A549 (cell line): ENCODE measurements around the gene OR52D1. TPM values are rescaled to one million over a fixed set of nuclear protein-coding genes. Genes with fewer than 3 reads are reported as not detected.
A peak's percentile ranks its signal among the peaks of the same experiment; 100 is the strongest.

Source experiments
- ATAC-seq, 2 experiments: fragments of 200-7000 bp in 1 of 2; fragments of >200 bp in 1 of 2; cut with Nextera tagmentation in 1 of 2; cut with Tn5 transposase in 1 of 2; 3 replicates each; pipeline versions ENCODE4 v1.8.0 to v1.9.1; 2018 to 2020; ENCODE audit warnings: mild to moderate bottlenecking in 1 of 2, moderate library complexity in 1 of 2
- CTCF ChIA-PET: fragments of 300-600 bp; sonication (Branson Sonifier 250); formaldehyde crosslinking; extraction: SDS; loops from one replicate; lab custom pipeline; 2021; ENCODE audit warnings: antibody characterized with exemption, inconsistent platforms; lab: Yijun Ruan, JAX
- POLR2A ChIA-PET: fragments of 350-600 bp; formaldehyde crosslinking; extraction: SDS; loops from one replicate; lab custom pipeline; 2021; ENCODE audit warnings: antibody characterized with exemption, inconsistent platforms; lab: Yijun Ruan, JAX
- DNase-seq, 2 experiments: peaks; one replicate each; pipeline versions ENCODE4 v3.0.0 to v3.0.0-alpha.2; 2011 to 2016; ENCODE audit warnings: low read depth in 1 of 2, low spot score in 1 of 2
- FAIRE-seq: peaks from 2 replicates; lab custom pipeline; 2011; peaks lifted over from hg19 to GRCh38; lab: Jason Lieb, UNC
- H3K27ac ChIP-seq, 2 experiments: fragments of >200 bp; sonication (Bioruptor Twin); formaldehyde crosslinking; 3 replicates each; pipeline ENCODE4 v1.5.1; 2016 to 2017
- H3K4me1 ChIP-seq: fragments of >200 bp; sonication (Bioruptor Twin); formaldehyde crosslinking; 3 replicates; pipeline ENCODE4 v1.6.1; 2016
- H3K4me2 ChIP-seq: fragments of >200 bp; sonication (Bioruptor Twin); formaldehyde crosslinking; 3 replicates; pipeline ENCODE4 v1.6.1; 2016
- H3K4me3 ChIP-seq: fragments of >200 bp; sonication (Bioruptor Twin); formaldehyde crosslinking; 3 replicates; pipeline ENCODE4 v1.5.1; 2016
- H3K9me3 ChIP-seq: fragments of >200 bp; sonication (Bioruptor Twin); formaldehyde crosslinking; 3 replicates; pipeline ENCODE4 v1.6.1; 2016
- CEBPB ChIP-seq, 2 experiments: fragments of >200 bp in 1 of 2; sonication (Bioruptor Twin) in 1 of 2; formaldehyde crosslinking in 1 of 2; IDR thresholded peaks; 2 replicates each; pipeline ENCODE4 v1.6.1; 2012 to 2016
- CHD2 ChIP-seq: fragments of 150-350 bp; IDR thresholded peaks from 2 replicates; pipeline ENCODE4 v1.6.1; 2014; ENCODE audit warnings: low read length; ENCODE audit not compliant: partially characterized antibody
- CHD4 ChIP-seq: fragments of 200-600 bp; sonication (generic); IDR thresholded peaks from 2 replicates; pipeline ENCODE4 v1.6.1; 2016; ENCODE audit warnings: antibody characterized with exemption, mild to moderate bottlenecking, borderline replicate concordance
- FOXS1 ChIP-seq: fragments of 250-450 bp; sonication (Bioruptor Pico); IDR thresholded peaks from 2 replicates; pipeline ENCODE4 v1.5.0; 2020; ENCODE audit warnings: mild to moderate bottlenecking, moderate library complexity
- HDAC2 ChIP-seq: fragments of 200-600 bp; sonication (generic); IDR thresholded peaks from 2 replicates; pipeline ENCODE4 v1.6.1; 2016
- HEYL ChIP-seq: fragments of 250-450 bp; sonication (Bioruptor Pico); IDR thresholded peaks from 2 replicates; pipeline ENCODE4 v1.8.0; 2021; ENCODE audit warnings: mild to moderate bottlenecking, moderate library complexity
- KDM5A ChIP-seq: fragments of 200-600 bp; sonication (generic); IDR thresholded peaks from 2 replicates; pipeline ENCODE4 v1.6.1; 2016; ENCODE audit warnings: antibody characterized with exemption, mild to moderate bottlenecking
- MAZ ChIP-seq: fragments of 150-350 bp; IDR thresholded peaks from 2 replicates; pipeline ENCODE4 v1.6.1; 2014; ENCODE audit warnings: antibody characterized with exemption, low read depth, low read length, borderline replicate concordance
- PHF8 ChIP-seq: fragments of 200-600 bp; sonication (generic); IDR thresholded peaks from 2 replicates; pipeline ENCODE4 v1.6.1; 2016; ENCODE audit warnings: low read depth, mild to moderate bottlenecking, antibody characterized with exemption, moderate library complexity, borderline replicate concordance
- POLR2A ChIP-seq: IDR thresholded peaks from 2 replicates; pipeline ENCODE4 v1.6.1; 2012; ENCODE audit warnings: mild to moderate bottlenecking, low read length
- RNF2 ChIP-seq: fragments of 200-600 bp; sonication (generic); IDR thresholded peaks from 2 replicates; pipeline ENCODE4 v1.6.1; 2016; ENCODE audit warnings: low read depth, mild to moderate bottlenecking, antibody characterized with exemption, moderate library complexity, borderline replicate concordance
- TFCP2L1 ChIP-seq: fragments of 250-450 bp; sonication (Bioruptor Pico); IDR thresholded peaks from 2 replicates; pipeline ENCODE4 v1.5.0; 2021; ENCODE audit warnings: mild to moderate bottlenecking
- ZC3H11A ChIP-seq: fragments of 450-650 bp; IDR thresholded peaks from 2 replicates; pipeline ENCODE4 v1.6.1; 2014; ENCODE audit warnings: antibody characterized with exemption, mild to moderate bottlenecking
- WGBS: methylation state at CpG from one replicate; pipeline ENCODE4 v1.1.6; 2017; ENCODE audit errors: missing lambda C conversion rate; 5-methylcytosine and 5-hydroxymethylcytosine counted together
- polyA plus RNA-seq, 4 experiments: library from polyadenylated mRNA; depleted of rRNA in 3 of 4; stranded (reverse); fragments of >200 nt; fragmentation: RNase III in 1 of 4; extraction: RNeasy Plus Mini Kit Qiagen cat#74134 plus additional on column Dnase treatment in 1 of 4; gene quantifications; 2 replicates in 3 of 4; 3 replicates in 1 of 4; pipeline ENCODE4 v1.2.3, GENCODE V29; 2011 to 2017
- TF ChIP-seq, protein P1 (sequence below): fragments of 200-600 bp; sonication (generic); IDR thresholded peaks from 2 replicates; pipeline ENCODE4 v1.6.1; 2016; ENCODE audit warnings: antibody characterized with exemption, mild to moderate bottlenecking, moderate library complexity
- TF ChIP-seq, protein P2 (sequence below): fragments of >200 bp; sonication (Bioruptor Twin); formaldehyde crosslinking; IDR thresholded peaks from 3 replicates; pipeline ENCODE4 v1.5.1; 2016
- TF ChIP-seq, protein P3 (sequence below): IDR thresholded peaks from 2 replicates; pipeline ENCODE4 v1.6.1; 2012

Gene OR52D1
- polyA plus RNA-seq, 2 of the 4 experiments (the other 2 are of a cell fraction): not detected

DNA sequence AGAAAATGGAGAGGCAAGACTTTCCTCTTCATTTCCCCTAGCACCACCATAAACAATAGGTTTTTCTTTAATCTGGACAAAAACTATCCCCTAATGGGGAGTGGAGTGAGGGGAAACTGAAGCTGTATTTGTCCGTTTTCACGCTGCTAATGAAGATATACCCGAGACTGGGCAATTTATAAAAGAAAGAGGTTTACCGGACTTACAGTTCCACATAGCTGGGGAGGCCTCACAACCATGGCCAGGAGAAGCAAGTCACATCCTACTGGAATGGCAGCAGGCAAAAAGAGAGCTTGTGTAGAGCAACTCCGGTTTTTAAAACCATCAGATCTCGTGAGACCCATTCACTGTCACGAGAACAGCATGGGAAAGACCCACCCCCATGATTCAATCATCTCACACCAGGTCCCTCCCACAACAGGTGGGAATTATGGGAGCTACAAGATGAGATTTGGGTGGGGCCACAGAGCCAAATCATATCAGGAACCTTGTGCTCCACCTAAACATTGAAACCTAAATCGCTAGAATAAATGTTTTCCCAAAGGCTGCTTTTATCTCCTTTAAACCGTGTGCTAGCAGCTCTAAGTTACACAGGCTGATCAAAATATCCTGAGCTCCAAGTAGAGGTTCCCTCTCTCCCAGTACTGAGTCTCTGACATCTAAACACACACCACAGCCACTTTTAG, 17.0 kb downstream of the OR52D1 start:
- ATAC-seq (no peak), DNase-seq (no peak), FAIRE-seq (no peak)
- H3K4me2 ChIP-seq: no peak overlapping the region
- WGBS: 46% methylated on average over 9 of the region's 9 CpGs
- no peak overlapping the region for H3K27ac ChIP-seq
- ChIA-PET POLR2A (interaction anchor here (0.6 kb wide), 1 partner anchor 660 kb away, joined by 3 read pairs; no protein-coding TSS in a partner anchor), CTCF (interaction anchor here (0.9 to 1.6 kb wide), 3 partner anchors 26 to 302 kb away, joined by 3 to 4 read pairs (median 3); no protein-coding TSS in a partner anchor)
- no peak overlapping the region for H3K4me3 ChIP-seq
- H3K9me3 ChIP-seq: no peaks in the 10 kb centered on the region
- TF ChIP-seq, protein P1, sequence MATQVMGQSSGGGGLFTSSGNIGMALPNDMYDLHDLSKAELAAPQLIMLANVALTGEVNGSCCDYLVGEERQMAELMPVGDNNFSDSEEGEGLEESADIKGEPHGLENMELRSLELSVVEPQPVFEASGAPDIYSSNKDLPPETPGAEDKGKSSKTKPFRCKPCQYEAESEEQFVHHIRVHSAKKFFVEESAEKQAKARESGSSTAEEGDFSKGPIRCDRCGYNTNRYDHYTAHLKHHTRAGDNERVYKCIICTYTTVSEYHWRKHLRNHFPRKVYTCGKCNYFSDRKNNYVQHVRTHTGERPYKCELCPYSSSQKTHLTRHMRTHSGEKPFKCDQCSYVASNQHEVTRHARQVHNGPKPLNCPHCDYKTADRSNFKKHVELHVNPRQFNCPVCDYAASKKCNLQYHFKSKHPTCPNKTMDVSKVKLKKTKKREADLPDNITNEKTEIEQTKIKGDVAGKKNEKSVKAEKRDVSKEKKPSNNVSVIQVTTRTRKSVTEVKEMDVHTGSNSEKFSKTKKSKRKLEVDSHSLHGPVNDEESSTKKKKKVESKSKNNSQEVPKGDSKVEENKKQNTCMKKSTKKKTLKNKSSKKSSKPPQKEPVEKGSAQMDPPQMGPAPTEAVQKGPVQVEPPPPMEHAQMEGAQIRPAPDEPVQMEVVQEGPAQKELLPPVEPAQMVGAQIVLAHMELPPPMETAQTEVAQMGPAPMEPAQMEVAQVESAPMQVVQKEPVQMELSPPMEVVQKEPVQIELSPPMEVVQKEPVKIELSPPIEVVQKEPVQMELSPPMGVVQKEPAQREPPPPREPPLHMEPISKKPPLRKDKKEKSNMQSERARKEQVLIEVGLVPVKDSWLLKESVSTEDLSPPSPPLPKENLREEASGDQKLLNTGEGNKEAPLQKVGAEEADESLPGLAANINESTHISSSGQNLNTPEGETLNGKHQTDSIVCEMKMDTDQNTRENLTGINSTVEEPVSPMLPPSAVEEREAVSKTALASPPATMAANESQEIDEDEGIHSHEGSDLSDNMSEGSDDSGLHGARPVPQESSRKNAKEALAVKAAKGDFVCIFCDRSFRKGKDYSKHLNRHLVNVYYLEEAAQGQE: peak; percentile 39; the same call in 1 of the 2 replicates
- no peak for TF ChIP-seq MAZ
- no peaks in the 10 kb centered on the region for H3K4me1 ChIP-seq

DNA sequence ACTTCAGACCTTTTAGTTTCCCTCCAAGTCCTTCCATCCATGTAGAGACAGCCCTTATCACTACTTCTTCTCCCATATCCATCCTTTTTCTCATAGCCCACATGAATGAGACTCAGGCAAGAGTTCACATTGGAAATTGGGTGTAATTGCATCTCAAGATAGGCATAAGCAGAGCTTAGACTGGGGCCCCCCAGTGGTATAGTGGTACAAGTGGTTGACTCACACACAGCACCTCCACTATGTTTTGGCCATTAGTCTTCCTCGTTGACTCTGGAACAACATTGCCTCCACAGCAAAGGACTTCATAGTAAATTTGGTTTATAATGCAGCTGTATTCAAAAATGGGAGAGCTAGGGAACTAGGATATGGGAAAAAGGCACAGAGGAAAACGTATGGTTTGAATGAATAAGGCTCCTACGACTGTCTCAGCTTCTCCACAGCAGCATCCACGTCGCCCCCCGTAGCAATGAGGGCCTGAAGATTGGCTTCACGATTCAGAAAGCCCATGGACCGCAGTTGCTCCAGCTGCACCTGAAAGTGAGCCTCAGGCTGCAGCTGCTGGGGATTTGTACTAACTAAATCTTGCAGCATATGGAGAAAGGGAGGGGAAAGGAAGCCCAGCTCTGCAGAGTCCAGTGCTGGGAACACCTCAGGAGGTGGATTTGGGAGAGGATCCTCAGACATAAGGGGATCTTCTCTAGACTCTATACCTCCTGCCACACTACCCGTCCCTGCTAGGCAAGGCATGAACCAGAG, 18.9 kb downstream of the OR52D1 start:
- no peak overlapping the region for H3K4me2 ChIP-seq
- H3K4me3 ChIP-seq: no peak overlapping the region
- no peak for DNase-seq
- no peak for TF ChIP-seq POLR2A
- TF ChIP-seq, protein P2, sequence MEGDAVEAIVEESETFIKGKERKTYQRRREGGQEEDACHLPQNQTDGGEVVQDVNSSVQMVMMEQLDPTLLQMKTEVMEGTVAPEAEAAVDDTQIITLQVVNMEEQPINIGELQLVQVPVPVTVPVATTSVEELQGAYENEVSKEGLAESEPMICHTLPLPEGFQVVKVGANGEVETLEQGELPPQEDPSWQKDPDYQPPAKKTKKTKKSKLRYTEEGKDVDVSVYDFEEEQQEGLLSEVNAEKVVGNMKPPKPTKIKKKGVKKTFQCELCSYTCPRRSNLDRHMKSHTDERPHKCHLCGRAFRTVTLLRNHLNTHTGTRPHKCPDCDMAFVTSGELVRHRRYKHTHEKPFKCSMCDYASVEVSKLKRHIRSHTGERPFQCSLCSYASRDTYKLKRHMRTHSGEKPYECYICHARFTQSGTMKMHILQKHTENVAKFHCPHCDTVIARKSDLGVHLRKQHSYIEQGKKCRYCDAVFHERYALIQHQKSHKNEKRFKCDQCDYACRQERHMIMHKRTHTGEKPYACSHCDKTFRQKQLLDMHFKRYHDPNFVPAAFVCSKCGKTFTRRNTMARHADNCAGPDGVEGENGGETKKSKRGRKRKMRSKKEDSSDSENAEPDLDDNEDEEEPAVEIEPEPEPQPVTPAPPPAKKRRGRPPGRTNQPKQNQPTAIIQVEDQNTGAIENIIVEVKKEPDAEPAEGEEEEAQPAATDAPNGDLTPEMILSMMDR: no peak
- no peak for TF ChIP-seq HEYL
- TF ChIP-seq, protein P3, sequence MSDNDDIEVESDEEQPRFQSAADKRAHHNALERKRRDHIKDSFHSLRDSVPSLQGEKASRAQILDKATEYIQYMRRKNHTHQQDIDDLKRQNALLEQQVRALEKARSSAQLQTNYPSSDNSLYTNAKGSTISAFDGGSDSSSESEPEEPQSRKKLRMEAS: no peak
- TF ChIP-seq PHF8: no peak
- no peak for TF ChIP-seq TFCP2L1 (CRISPR knock-in tag)
- TF ChIP-seq KDM5A: no peak
- no peak for TF ChIP-seq CEBPB (IDR thresholded peaks at IDR 0.05)
- TF ChIP-seq FOXS1 (CRISPR knock-in tag): no peak
- TF ChIP-seq CHD4: no peak
- TF ChIP-seq CHD2: no peak
- ChIA-PET POLR2A (no interaction called here), CTCF (interaction anchor here (0.8 kb wide), 1 partner anchor 855 kb away, joined by 3 read pairs; no protein-coding TSS in a partner anchor)
- no peak for FAIRE-seq
- H3K4me1 ChIP-seq: no peaks in the 10 kb centered on the region
- no peak overlapping the region for H3K27ac ChIP-seq
- ATAC-seq: no peak; a peak in 1 of 6 replicates
- no peaks in the 10 kb centered on the region for H3K9me3 ChIP-seq
- WGBS: 33% methylated on average over 9 of the region's 9 CpGs

DNA sequence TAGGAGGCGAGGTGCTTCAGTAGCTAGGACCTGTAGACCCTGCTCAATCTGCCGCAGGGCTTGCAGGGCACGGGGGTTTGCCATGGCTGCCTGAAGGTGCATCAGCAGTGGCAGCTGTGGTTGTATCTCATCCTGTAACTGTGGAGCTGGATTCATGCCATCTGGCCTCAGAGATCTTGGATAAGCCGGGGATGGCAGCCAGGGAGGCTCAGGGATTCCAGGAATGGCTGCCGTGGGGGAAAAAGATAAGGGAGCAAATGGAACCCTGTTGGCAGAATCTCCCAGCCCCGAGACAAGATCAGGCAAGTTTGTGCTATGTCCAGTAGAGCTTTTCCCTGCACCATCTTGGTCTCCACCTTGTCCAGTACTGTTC, 19.4 kb downstream of the OR52D1 start:
- TF ChIP-seq, protein P3: no peak
- TF ChIP-seq RNF2: no peak
- no peak for TF ChIP-seq HEYL
- TF ChIP-seq POLR2A: no peak
- no peak for TF ChIP-seq ZC3H11A
- no peak for TF ChIP-seq TFCP2L1 (CRISPR knock-in tag)
- no peak for TF ChIP-seq HDAC2
- TF ChIP-seq, all 56 proteins: peak for 0
- H3K9me3 ChIP-seq: no peaks in the 10 kb centered on the region
- H3K4me3 ChIP-seq: no peak overlapping the region
- WGBS: 28% methylated on average over 5 of the region's 6 CpGs
- DNase-seq (no peak), ATAC-seq (no peak), FAIRE-seq (no peak)
- no peaks in the 10 kb centered on the region for H3K4me1 ChIP-seq
- no peak overlapping the region for H3K27ac ChIP-seq
- no peak overlapping the region for H3K4me2 ChIP-seq
- ChIA-PET POLR2A (no interaction called here), CTCF (interaction anchor here (0.8 kb wide), 1 partner anchor 855 kb away, joined by 3 read pairs; no protein-coding TSS in a partner anchor)
